PFSK-1 (cell line): ENCODE data around the gene C16orf95.

Experiments
- FOXP2 ChIP-seq: optimal IDR thresholded peaks from 2 replicates; pipeline ENCODE3; 2011; ENCODE audit warnings: borderline replicate concordance, control low read depth, inconsistent platforms; ENCODE audit not compliant: insufficient read depth; ENCODE audit errors: extremely low read length, extremely low read depth
- POLR2AphosphoS5 ChIP-seq: IDR thresholded peaks from 2 replicates; pipeline ENCODE4 v1.6.1; 2012; ENCODE audit warnings: low read depth, mild to moderate bottlenecking, control low read depth, low read length, moderate library complexity
- SIN3A ChIP-seq: IDR thresholded peaks from 2 replicates; pipeline ENCODE4 v1.6.1; 2012; ENCODE audit warnings: mild to moderate bottlenecking, low read length, moderate library complexity, borderline replicate concordance; ENCODE audit not compliant: insufficient read depth
- TAF1 ChIP-seq: IDR thresholded peaks from 2 replicates; pipeline ENCODE4 v1.6.1; 2012; ENCODE audit warnings: low read length, control low read depth, borderline replicate concordance; ENCODE audit not compliant: insufficient read depth
- TF ChIP-seq, protein P1 (sequence below), 2 experiments: IDR thresholded peaks; 2 replicates each; pipeline versions ENCODE4 v1.6.1 to v1.8.0; 2011 to 2012; ENCODE audit warnings: low read depth in 2 of 2, low read length in 2 of 2, control low read depth in 1 of 2, inconsistent platforms in 1 of 2, mild to moderate bottlenecking in 1 of 2, moderate library complexity in 1 of 2; ENCODE audit not compliant: insufficient read depth in 1 of 2

DNA sequence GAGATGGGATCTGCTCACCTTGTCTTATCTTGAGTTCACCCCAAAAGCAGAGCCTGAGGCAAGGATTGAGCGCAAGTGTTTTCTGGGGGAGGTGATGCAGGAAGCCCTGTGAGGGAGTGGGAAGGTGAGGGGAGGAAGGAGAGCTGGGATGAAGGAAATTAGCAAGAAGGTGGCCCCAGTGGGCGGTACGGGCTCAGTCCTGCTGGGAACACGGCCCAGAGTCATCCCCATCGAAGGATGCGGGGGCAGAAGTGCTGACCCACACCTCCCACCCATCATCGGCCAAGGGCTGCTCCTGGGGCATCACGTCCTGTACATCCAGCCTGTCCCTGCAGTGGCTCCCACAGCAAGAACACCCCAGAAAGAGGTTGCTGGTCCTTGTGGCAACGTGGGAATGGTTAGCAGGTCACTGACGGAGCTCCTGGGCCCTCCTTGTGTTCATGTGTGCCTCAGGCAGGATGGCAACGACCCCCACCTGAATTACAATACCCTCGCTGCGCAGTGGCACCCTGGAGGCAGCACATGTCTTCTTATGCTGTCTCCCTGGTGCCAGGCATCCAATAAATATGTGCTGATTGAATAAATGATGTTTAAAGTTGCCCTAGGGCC lies 18.2 kb downstream of the C16orf95 start:
- TF ChIP-seq, protein P1, sequence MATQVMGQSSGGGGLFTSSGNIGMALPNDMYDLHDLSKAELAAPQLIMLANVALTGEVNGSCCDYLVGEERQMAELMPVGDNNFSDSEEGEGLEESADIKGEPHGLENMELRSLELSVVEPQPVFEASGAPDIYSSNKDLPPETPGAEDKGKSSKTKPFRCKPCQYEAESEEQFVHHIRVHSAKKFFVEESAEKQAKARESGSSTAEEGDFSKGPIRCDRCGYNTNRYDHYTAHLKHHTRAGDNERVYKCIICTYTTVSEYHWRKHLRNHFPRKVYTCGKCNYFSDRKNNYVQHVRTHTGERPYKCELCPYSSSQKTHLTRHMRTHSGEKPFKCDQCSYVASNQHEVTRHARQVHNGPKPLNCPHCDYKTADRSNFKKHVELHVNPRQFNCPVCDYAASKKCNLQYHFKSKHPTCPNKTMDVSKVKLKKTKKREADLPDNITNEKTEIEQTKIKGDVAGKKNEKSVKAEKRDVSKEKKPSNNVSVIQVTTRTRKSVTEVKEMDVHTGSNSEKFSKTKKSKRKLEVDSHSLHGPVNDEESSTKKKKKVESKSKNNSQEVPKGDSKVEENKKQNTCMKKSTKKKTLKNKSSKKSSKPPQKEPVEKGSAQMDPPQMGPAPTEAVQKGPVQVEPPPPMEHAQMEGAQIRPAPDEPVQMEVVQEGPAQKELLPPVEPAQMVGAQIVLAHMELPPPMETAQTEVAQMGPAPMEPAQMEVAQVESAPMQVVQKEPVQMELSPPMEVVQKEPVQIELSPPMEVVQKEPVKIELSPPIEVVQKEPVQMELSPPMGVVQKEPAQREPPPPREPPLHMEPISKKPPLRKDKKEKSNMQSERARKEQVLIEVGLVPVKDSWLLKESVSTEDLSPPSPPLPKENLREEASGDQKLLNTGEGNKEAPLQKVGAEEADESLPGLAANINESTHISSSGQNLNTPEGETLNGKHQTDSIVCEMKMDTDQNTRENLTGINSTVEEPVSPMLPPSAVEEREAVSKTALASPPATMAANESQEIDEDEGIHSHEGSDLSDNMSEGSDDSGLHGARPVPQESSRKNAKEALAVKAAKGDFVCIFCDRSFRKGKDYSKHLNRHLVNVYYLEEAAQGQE (IDR thresholded peaks at IDR 0.05; ENCODE audit: insufficient read depth in 1 of 2, low read depth in 2 of 2, low read length in 2 of 2): no peak
- no peak for TF ChIP-seq SIN3A
- no peak for TF ChIP-seq POLR2AphosphoS5
- no peak for TF ChIP-seq FOXP2
- TF ChIP-seq TAF1: no peak
